BE2C (cell line): ENCODE results near the gene CDKN2D.

Source experiments
- DNase-seq: peaks from one replicate; pipeline ENCODE4 v3.0.0-alpha.2; 2020
- H3K27me3 ChIP-seq: fragments of 250-450 bp; sonication (Bioruptor Pico); 2 replicates; pipeline ENCODE4 v1.5.1; 2020; ENCODE audit warnings: mild to moderate bottlenecking
- H3K36me3 ChIP-seq: fragments of 250-450 bp; sonication (Bioruptor Pico); 2 replicates; pipeline ENCODE4 v1.5.1; 2020; ENCODE audit warnings: mild to moderate bottlenecking
- H3K4me1 ChIP-seq: fragments of 250-450 bp; sonication (Bioruptor Pico); 2 replicates; pipeline ENCODE4 v1.5.1; 2020
- H3K4me3 ChIP-seq: 2 replicates; pipeline ENCODE4 v1.5.1; 2011; ENCODE audit warnings: low read depth, low read length
- H3K9me3 ChIP-seq: fragments of 250-450 bp; sonication (Bioruptor Pico); 2 replicates; pipeline ENCODE4 v1.5.1; 2020
- CTCF ChIP-seq: IDR thresholded peaks from 2 replicates; pipeline ENCODE4 v1.5.1; 2012; ENCODE audit warnings: mild to moderate bottlenecking, low read depth, low read length

Gene CDKN2D

GRCh38 chr19:10600149-10600548 is 31.4 kb upstream of the CDKN2D start:
- Histone ChIP-seq H3K9me3 (no peaks in the 10 kb centered on the region), H3K27me3 (peaks cover 33% of the 10 kb centered on the region), H3K36me3 (no peaks in the 10 kb centered on the region), H3K4me3 (no peak overlapping the region), H3K4me1 (peaks cover 5% of the 10 kb centered on the region)
- TF ChIP-seq CTCF: no peak
- DNase-seq: no peak

GRCh38 chr19:10593820-10594637 is 25.2 kb upstream of the CDKN2D start:
- Histone ChIP-seq H3K4me1 (no peaks in the 10 kb centered on the region), H3K27me3 (peaks cover 17% of the 10 kb centered on the region), H3K36me3 (no peaks in the 10 kb centered on the region), H3K9me3 (no peaks in the 10 kb centered on the region), H3K4me3 (no peak overlapping the region)
- no peak for DNase-seq
- no peak for TF ChIP-seq CTCF

GRCh38 chr19:10593148-10593547 is 24.4 kb upstream of the CDKN2D start:
- H3K4me3 ChIP-seq: no peak overlapping the region
- no peak for TF ChIP-seq CTCF
- DNase-seq: no peak
- H3K36me3 ChIP-seq: no peaks in the 10 kb centered on the region
- peaks cover 15% of the 10 kb centered on the region for H3K27me3 ChIP-seq
- no peaks in the 10 kb centered on the region for H3K9me3 ChIP-seq
- no peaks in the 10 kb centered on the region for H3K4me1 ChIP-seq

GRCh38 chr19:10587839-10588150 is 19.0 kb upstream of the CDKN2D start:
- TF ChIP-seq CTCF: no peak
- Histone ChIP-seq H3K4me3 (no peak overlapping the region), H3K4me1 (no peaks in the 10 kb centered on the region), H3K27me3 (peaks cover 22% of the 10 kb centered on the region), H3K9me3 (no peaks in the 10 kb centered on the region), H3K36me3 (no peaks in the 10 kb centered on the region)
- no peak for DNase-seq

GRCh38 chr19:10587022-10587838 is 18.5 kb upstream of the CDKN2D start, which contains the start of gene AP1M2:
TSS of gene AP1M2 (minus strand) at chr19:10587312. CDS start at chr19:10587231, 81 bp downstream.
- Histone ChIP-seq H3K9me3 (no peaks in the 10 kb centered on the region), H3K27me3 (peaks cover 22% of the 10 kb centered on the region), H3K4me1 (no peaks in the 10 kb centered on the region), H3K36me3 (no peaks in the 10 kb centered on the region), H3K4me3 (no peak within 1 kb of the TSS)
- no peak for TF ChIP-seq CTCF
- DNase-seq: no peak

- Histone ChIP-seq H3K4me1 (no peaks in the 10 kb centered on the region), H3K36me3 (no peaks in the 10 kb centered on the region), H3K9me3 (no peaks in the 10 kb centered on the region), H3K4me3 (no peak overlapping the region), H3K27me3 (peaks cover 22% of the 10 kb centered on the region)
- no peak for TF ChIP-seq CTCF
- DNase-seq: no peak
Measured at GRCh38 chr19:10586396-10586795, 17.6 kb upstream of the CDKN2D start.
